Measurements from ENCODE around the gene GRAMD1A. TPM values are rescaled to one million over a fixed set of nuclear protein-coding genes. Genes with fewer than 3 reads are reported as not detected.
"Not testable (repeated sequence)": the region's sequence is repeated elsewhere in the genome, so short reads cannot be mapped to it uniquely, and the experiment has no call there.

Gene GRAMD1A
- polyA plus RNA-seq, 1 of the 3 experiments (the other 2 are of a cell fraction) = 81.9 TPM

DNA sequence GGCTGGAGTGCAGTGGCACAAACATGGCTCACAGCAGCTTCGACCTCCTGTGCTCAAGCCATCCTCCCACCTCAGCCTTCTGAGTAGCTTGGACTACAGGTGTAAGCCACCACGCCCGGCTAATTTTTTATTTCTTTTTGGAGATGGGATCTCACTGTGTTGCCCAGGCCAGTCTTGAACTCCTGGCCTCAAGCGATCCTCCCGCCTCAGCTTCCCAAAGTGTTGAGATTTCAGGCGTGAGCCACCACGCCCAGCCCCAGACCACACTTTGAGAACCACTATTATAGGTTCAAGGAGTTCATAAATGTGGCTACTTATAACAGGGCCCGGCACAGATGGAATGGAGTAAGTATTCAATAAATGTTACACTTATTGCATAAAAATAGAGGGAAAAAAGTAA, 26.9 kb downstream of the GRAMD1A start:
- TF ChIP-seq FOXM1 (IDR thresholded peaks at IDR 0.05; ENCODE audit: low read depth) (no peak), SMC3 (IDR thresholded peaks at IDR 0.05; ENCODE audit: low read depth, low read length) (no peak), GABPA (IDR thresholded peaks at IDR 0.05; ENCODE audit: low read depth) (no peak), FOXJ3 (CRISPR knock-in tag; IDR thresholded peaks at IDR 0.05) (no peak), MEF2A (IDR thresholded peaks at IDR 0.05; ENCODE audit: borderline replicate concordance, low read depth) (no peak), EP300 (IDR thresholded peaks at IDR 0.05; ENCODE audit: borderline replicate concordance in 1 of 2, low read depth in 1 of 2, low read length in 1 of 2) (no peak)
- TF ChIP-seq, protein P1, sequence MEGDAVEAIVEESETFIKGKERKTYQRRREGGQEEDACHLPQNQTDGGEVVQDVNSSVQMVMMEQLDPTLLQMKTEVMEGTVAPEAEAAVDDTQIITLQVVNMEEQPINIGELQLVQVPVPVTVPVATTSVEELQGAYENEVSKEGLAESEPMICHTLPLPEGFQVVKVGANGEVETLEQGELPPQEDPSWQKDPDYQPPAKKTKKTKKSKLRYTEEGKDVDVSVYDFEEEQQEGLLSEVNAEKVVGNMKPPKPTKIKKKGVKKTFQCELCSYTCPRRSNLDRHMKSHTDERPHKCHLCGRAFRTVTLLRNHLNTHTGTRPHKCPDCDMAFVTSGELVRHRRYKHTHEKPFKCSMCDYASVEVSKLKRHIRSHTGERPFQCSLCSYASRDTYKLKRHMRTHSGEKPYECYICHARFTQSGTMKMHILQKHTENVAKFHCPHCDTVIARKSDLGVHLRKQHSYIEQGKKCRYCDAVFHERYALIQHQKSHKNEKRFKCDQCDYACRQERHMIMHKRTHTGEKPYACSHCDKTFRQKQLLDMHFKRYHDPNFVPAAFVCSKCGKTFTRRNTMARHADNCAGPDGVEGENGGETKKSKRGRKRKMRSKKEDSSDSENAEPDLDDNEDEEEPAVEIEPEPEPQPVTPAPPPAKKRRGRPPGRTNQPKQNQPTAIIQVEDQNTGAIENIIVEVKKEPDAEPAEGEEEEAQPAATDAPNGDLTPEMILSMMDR (IDR thresholded peaks at IDR 0.05) = no peak
- TF ChIP-seq, protein P2, sequence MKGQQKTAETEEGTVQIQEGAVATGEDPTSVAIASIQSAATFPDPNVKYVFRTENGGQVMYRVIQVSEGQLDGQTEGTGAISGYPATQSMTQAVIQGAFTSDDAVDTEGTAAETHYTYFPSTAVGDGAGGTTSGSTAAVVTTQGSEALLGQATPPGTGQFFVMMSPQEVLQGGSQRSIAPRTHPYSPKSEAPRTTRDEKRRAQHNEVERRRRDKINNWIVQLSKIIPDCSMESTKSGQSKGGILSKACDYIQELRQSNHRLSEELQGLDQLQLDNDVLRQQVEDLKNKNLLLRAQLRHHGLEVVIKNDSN (IDR thresholded peaks at IDR 0.05; ENCODE audit: borderline replicate concordance, low read depth) = no peak
- TF ChIP-seq, protein P3, sequence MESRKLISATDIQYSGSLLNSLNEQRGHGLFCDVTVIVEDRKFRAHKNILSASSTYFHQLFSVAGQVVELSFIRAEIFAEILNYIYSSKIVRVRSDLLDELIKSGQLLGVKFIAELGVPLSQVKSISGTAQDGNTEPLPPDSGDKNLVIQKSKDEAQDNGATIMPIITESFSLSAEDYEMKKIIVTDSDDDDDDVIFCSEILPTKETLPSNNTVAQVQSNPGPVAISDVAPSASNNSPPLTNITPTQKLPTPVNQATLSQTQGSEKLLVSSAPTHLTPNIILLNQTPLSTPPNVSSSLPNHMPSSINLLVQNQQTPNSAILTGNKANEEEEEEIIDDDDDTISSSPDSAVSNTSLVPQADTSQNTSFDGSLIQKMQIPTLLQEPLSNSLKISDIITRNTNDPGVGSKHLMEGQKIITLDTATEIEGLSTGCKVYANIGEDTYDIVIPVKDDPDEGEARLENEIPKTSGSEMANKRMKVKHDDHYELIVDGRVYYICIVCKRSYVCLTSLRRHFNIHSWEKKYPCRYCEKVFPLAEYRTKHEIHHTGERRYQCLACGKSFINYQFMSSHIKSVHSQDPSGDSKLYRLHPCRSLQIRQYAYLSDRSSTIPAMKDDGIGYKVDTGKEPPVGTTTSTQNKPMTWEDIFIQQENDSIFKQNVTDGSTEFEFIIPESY (IDR thresholded peaks at IDR 0.05; ENCODE audit: borderline replicate concordance, low read depth) = no peak
- Histone ChIP-seq H3K27me3 (ENCODE audit: insufficient read depth) (no peaks in the 10 kb centered on the region), H3K4me3 (ENCODE audit: low read depth in 2 of 2, low read length in 1 of 2) (no peak overlapping the region), H2AFZ (ENCODE audit: low read depth) (no peak overlapping the region), H4K20me1 (ENCODE audit: insufficient read depth) (no peaks in the 10 kb centered on the region), H3K4me2 (no peak overlapping the region), H3K9me2 (no peaks in the 10 kb centered on the region), H3K4me1 (ENCODE audit: control insufficient read depth in 1 of 2, insufficient read depth in 2 of 2, low read depth in 1 of 2, low read length in 1 of 2) (peaks cover 0 to 10% of the 10 kb centered on the region in 2 experiments; a peak in 1 of 4 replicates), H3K9ac (no peak overlapping the region), H3F3A (replicated peaks; ENCODE audit: insufficient read depth) (peaks cover 7% of the 10 kb centered on the region), H3K9me3 (no peaks in the 10 kb centered on the region), H3K79me2 (ENCODE audit: insufficient read depth) (no peaks in the 10 kb centered on the region), H3K36me3 (replicated peaks in 1 of 2; ENCODE audit: control insufficient read depth in 1 of 2, insufficient read depth in 2 of 2, low read length in 1 of 2) (peaks cover 0 to 37% of the 10 kb centered on the region in 2 experiments), H3K27ac (ENCODE audit: low read depth in 2 of 2, low read length in 1 of 2) (no peak overlapping the region)
- ChIA-PET CTCF (interaction anchor here (0.8 to 2.1 kb wide), 5 partner anchors 14 to 115 kb away, joined by 3 to 11 read pairs (median 3); partner anchors contain the start of gene FXYD7), POLR2A (no interaction called here)
- no peak for DNase-seq
- 91% methylated on average over 8 of the region's 8 CpGs for WGBS (ENCODE audit: low lambda C conversion rate)

DNA sequence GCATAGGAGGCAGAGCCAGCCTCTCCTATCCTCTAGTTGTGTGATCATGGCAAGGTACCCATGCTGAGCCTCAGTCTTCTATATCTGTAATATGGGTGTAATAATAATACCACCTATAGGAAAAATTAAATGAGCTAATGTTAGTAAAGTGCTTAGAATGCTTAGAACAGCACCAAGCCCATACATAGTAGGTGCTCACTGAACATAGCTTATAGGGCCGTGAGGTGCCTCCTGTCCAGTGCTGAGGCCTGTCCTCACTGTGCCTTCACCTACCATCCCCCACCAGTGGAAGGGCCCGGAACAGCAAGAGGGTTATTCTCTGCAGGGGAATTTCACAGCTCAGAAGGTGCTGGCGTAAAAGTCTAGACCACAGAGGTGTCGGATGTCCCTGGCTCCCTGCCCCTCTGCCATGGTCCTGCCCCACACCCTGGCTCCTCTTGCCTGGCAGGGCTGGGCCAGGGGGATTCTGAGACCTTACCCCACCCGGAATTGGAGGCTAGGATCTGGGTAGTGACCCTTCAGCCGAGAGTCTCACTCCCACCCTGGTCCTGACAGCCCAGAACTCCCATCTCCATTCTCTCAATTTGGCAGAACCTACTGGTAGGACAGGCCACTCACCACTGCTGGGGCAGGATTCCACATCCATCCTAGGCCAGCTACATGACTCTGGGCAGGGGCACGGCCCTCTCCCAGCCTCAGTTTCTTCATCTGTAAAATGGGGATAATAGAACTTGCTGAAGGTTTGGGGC, 27.9 kb downstream of the GRAMD1A start:
- H3K4me3 ChIP-seq (ENCODE audit: low read depth in 2 of 2, low read length in 1 of 2) = no peak overlapping the region
- H3K9me2 ChIP-seq = no peaks in the 10 kb centered on the region
- H4K20me1 ChIP-seq (ENCODE audit: insufficient read depth) = no peaks in the 10 kb centered on the region
- no peak overlapping the region for H3K27ac ChIP-seq (ENCODE audit: low read depth in 2 of 2, low read length in 1 of 2)
- H2AFZ ChIP-seq (ENCODE audit: low read depth) = no peak overlapping the region
- peaks cover 0 to 35% of the 10 kb centered on the region in 2 experiments for H3K36me3 ChIP-seq (replicated peaks in 1 of 2; ENCODE audit: control insufficient read depth in 1 of 2, insufficient read depth in 2 of 2, low read length in 1 of 2)
- no peaks in the 10 kb centered on the region for H3K79me2 ChIP-seq (ENCODE audit: insufficient read depth)
- H3K4me1 ChIP-seq (ENCODE audit: control insufficient read depth in 1 of 2, insufficient read depth in 2 of 2, low read depth in 1 of 2, low read length in 1 of 2) = peaks cover 0 to 13% of the 10 kb centered on the region in 2 experiments; a peak in 1 of 4 replicates
- H3K4me2 ChIP-seq = no peak overlapping the region
- no peak overlapping the region for H3K9ac ChIP-seq
- no peak for DNase-seq
- POLR2A ChIA-PET = no interaction called here
- H3F3A ChIP-seq (replicated peaks; ENCODE audit: insufficient read depth) = peaks cover 7% of the 10 kb centered on the region
- TF ChIP-seq YY1 (IDR thresholded peaks at IDR 0.05; ENCODE audit: low read depth) (no peak), POLR2AphosphoS5 (IDR thresholded peaks at IDR 0.05; ENCODE audit: low read depth, low read length) (no peak), TEAD4 (IDR thresholded peaks at IDR 0.05; ENCODE audit: borderline replicate concordance, insufficient read depth) (no peak), NRF1 (IDR thresholded peaks at IDR 0.05; ENCODE audit: low read depth, low read length) (no peak), GABPA (IDR thresholded peaks at IDR 0.05; ENCODE audit: low read depth) (no peak)
- TF ChIP-seq, protein P2 (IDR thresholded peaks at IDR 0.05; ENCODE audit: borderline replicate concordance, low read depth) = no peak
- no peaks in the 10 kb centered on the region for H3K27me3 ChIP-seq (ENCODE audit: insufficient read depth)
- CTCF ChIA-PET = interaction anchor here (0.8 to 3.2 kb wide), 6 partner anchors 9 to 60 kb away, joined by 3 to 15 read pairs (median 4); no protein-coding TSS in a partner anchor
- WGBS (ENCODE audit: low lambda C conversion rate) = 73% methylated on average over 4 of the region's 7 CpGs
- no peaks in the 10 kb centered on the region for H3K9me3 ChIP-seq

DNA sequence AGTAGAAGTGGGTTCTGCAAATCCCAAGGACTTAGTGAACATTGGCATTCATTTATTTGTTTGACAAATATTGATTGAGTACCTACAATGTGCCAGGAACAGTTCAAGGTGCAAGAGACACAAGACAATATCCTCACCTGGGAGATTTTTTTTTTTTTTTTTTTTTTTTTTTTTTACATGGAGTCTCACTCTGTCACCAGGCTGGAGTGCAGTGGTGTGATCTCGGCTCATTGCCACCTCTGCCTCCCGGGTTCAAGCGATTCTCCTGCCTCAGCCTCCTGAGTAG, 28.4 kb downstream of the GRAMD1A start:
- CTCF ChIA-PET = interaction anchor here (0.9 to 3.2 kb wide), 3 partner anchors 10 to 56 kb away, joined by 4 to 15 read pairs (median 5); no protein-coding TSS in a partner anchor
- 89% methylated on average over 3 of the region's 3 CpGs for WGBS (ENCODE audit: low lambda C conversion rate)
- H3K4me3 ChIP-seq (ENCODE audit: low read depth in 2 of 2, low read length in 1 of 2); H3K27ac ChIP-seq (ENCODE audit: low read depth in 2 of 2, low read length in 1 of 2); H3K9ac ChIP-seq; H4K20me1 ChIP-seq (ENCODE audit: insufficient read depth); POLR2A ChIA-PET; H3K79me2 ChIP-seq (ENCODE audit: insufficient read depth); H3K27me3 ChIP-seq (ENCODE audit: insufficient read depth); H3K4me2 ChIP-seq; H3F3A ChIP-seq (replicated peaks; ENCODE audit: insufficient read depth); DNase-seq; H3K9me2 ChIP-seq; H3K9me3 ChIP-seq; H2AFZ ChIP-seq (ENCODE audit: low read depth): not testable (repeated sequence)
- H3K36me3 ChIP-seq (replicated peaks in 1 of 2; ENCODE audit: control insufficient read depth in 1 of 2, insufficient read depth in 2 of 2, low read length in 1 of 2) = peaks cover 0 to 29% of the 10 kb centered on the region in 2 experiments
- peaks cover 0 to 18% of the 10 kb centered on the region in 2 experiments; a peak in 1 of 4 replicates for H3K4me1 ChIP-seq (ENCODE audit: control insufficient read depth in 1 of 2, insufficient read depth in 2 of 2, low read depth in 1 of 2, low read length in 1 of 2)

Measured in SK-N-SH (cell line).